Activated T-cell treated with anti-CD3 and anti-CD28 coated beads, Interleukin-2, amount 50 U/mL, for 72 hours (primary cell): ENCODE results near the gene KMT2E. TPM values are rescaled to one million over a fixed set of nuclear protein-coding genes. Genes with fewer than 3 reads are reported as not detected.
A peak's percentile ranks its signal among the peaks of the same experiment; 100 is the strongest.

Experiments
- ATAC-seq, 2 donors: fragments of 150-1000 bp; cut with Tn5 transposase; replicated peaks in 1 of 2; 2 replicates each; pipeline ENCODE4 v1.10.0; 2021; ENCODE audit warnings: moderate library complexity in 2 of 2, mild to moderate bottlenecking in 1 of 2
- DNase-seq, 2 donors: peaks; one replicate each; pipeline ENCODE4 v3.0.0; 2021 to 2022; ENCODE audit warnings: mixed read lengths in 1 of 2
- H3K27ac Mint-ChIP-seq: one replicate; pipeline ENCODE4 v1.8.0; 2022; ENCODE audit warnings: mild to moderate bottlenecking, moderate library complexity, mixed read lengths
- H3K27me3 Mint-ChIP-seq: one replicate; pipeline ENCODE4 v1.8.0; 2022; ENCODE audit warnings: low read depth, mixed read lengths
- H3K36me3 Mint-ChIP-seq, 2 donors: one replicate each; pipeline ENCODE4 v1.8.0; 2022; ENCODE audit warnings: mixed read lengths in 2 of 2, mild to moderate bottlenecking in 1 of 2; ENCODE audit not compliant: insufficient read depth in 2 of 2
- H3K4me1 Mint-ChIP-seq: one replicate; pipeline ENCODE4 v1.8.0; 2022; ENCODE audit warnings: low read depth, mixed read lengths
- H3K4me3 Mint-ChIP-seq, 2 donors: one replicate each; pipeline ENCODE4 v1.8.0; 2022; ENCODE audit warnings: mild to moderate bottlenecking in 2 of 2, mixed read lengths in 2 of 2, moderate library complexity in 2 of 2
- H3K9me3 Mint-ChIP-seq, 2 donors: one replicate each; pipeline ENCODE4 v1.8.0; 2022; ENCODE audit warnings: mixed read lengths in 2 of 2
- total RNA-seq, 2 donors: library from RNA; stranded (reverse); gene quantifications; one replicate each; pipeline ENCODE4 v1.2.3, GENCODE V29; 2022

Gene KMT2E
- total RNA-seq, 2 donors from 2014 or later, result 96.4 to 112 TPM

- H3K36me3 Mint-ChIP-seq, result peaks cover 2 to 13% of the 10 kb centered on the region in 2 donors
- H3K9me3 Mint-ChIP-seq, result no peaks in the 10 kb centered on the region
- H3K4me1 Mint-ChIP-seq, result no peaks in the 10 kb centered on the region
- H3K27me3 Mint-ChIP-seq, result no peaks in the 10 kb centered on the region
- no peak overlapping the region for H3K27ac Mint-ChIP-seq
- ATAC-seq (no peak), DNase-seq (no peak)
- H3K4me3 Mint-ChIP-seq, result no peak overlapping the region
Observed at GRCh38 chr7:105141068-105141467, 127.1 kb downstream of the KMT2E start.

DNA sequence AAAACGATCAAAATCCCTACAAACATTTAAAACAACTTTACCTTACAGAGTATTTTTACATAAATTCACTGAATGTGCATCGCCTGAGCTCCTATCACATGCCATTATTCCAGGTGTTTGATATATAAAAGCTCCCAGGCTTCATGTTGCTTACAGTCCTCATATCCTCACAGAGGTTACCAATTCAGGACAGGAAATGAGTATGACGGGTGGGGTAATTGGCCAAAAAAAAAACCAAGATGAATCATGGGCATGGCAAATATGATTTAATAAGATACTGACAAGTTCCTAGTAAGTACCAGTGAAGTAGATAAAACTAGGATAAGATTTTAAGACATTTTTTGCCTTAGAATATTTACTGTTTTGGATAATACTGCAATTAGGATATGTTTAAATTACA, 135.8 kb downstream of the KMT2E start:
- H3K27ac Mint-ChIP-seq, result peak overlapping the region; percentile 50
- no peaks in the 10 kb centered on the region for H3K9me3 Mint-ChIP-seq
- peaks cover 27% of the 10 kb centered on the region for H3K4me1 Mint-ChIP-seq
- H3K27me3 Mint-ChIP-seq, result no peaks in the 10 kb centered on the region
- no peaks in the 10 kb centered on the region for H3K36me3 Mint-ChIP-seq
- no peak for DNase-seq
- no peak overlapping the region for H3K4me3 Mint-ChIP-seq
- ATAC-seq, result peak in 1 of 2 donors; percentile 27

DNA sequence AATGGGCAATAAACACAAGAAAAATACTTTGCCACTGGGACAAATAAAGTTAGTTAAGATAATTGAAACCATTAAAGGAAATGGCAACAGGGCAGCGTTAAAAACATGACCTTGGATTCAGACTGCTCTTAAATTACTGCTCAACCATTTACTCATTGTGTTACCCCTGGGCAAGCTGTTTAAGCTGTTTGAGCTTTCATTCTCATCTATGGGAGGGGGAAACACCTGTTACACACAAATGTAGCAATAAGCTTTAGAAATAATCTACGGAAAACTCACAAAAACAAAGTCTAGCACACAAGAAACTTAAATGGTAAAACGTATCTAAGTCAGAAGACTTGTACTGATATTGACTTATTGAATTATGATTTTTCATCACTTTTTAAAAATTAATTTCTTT, 137.1 kb downstream of the KMT2E start:
- no peaks in the 10 kb centered on the region for H3K27me3 Mint-ChIP-seq
- DNase-seq, result no peak
- no peak overlapping the region for H3K4me3 Mint-ChIP-seq
- no peaks in the 10 kb centered on the region for H3K9me3 Mint-ChIP-seq
- H3K4me1 Mint-ChIP-seq, result peaks cover 27% of the 10 kb centered on the region
- H3K27ac Mint-ChIP-seq, result no peak overlapping the region
- ATAC-seq, result no peak
- no peaks in the 10 kb centered on the region for H3K36me3 Mint-ChIP-seq

DNA sequence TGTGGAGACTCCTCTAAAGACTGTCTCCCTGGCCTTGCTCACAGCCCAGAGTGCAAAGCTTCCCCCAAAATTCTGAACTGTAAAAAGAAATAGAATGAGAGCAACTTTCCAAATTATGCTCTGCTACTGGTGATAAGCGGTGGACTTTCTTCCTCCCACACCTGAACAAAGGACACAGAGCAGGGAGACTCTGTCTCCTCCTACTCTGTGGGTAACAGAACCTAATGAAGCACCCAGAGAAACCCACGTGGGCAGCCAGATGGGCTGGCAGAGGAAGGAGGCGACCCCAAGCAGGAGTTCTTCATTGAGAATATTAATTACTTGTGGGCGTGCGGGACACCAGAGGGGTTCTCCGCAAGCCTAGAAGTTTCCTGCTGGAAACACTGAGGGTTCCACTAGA, 139.5 kb downstream of the KMT2E start:
- Mint-ChIP-seq H3K4me3 (no peak overlapping the region), H3K27me3 (no peaks in the 10 kb centered on the region), H3K36me3 (no peaks in the 10 kb centered on the region), H3K4me1 (peaks cover 36% of the 10 kb centered on the region), H3K27ac (no peak overlapping the region), H3K9me3 (no peaks in the 10 kb centered on the region)
- ATAC-seq, result no peak
- DNase-seq, result no peak

- peaks cover 36% of the 10 kb centered on the region for H3K4me1 Mint-ChIP-seq
- no peak overlapping the region for H3K27ac Mint-ChIP-seq
- DNase-seq (no peak), ATAC-seq (no peak)
- no peak overlapping the region for H3K4me3 Mint-ChIP-seq
- H3K36me3 Mint-ChIP-seq, result no peaks in the 10 kb centered on the region
- no peaks in the 10 kb centered on the region for H3K9me3 Mint-ChIP-seq
- H3K27me3 Mint-ChIP-seq, result no peaks in the 10 kb centered on the region
Observed at GRCh38 chr7:105154084-105154483, 140.1 kb downstream of the KMT2E start.

- Mint-ChIP-seq H3K9me3 (no peaks in the 10 kb centered on the region), H3K36me3 (no peaks in the 10 kb centered on the region), H3K4me1 (peaks cover 22% of the 10 kb centered on the region), H3K4me3 (no peak overlapping the region), H3K27ac (peak overlapping the region; percentile 0), H3K27me3 (no peaks in the 10 kb centered on the region)
- DNase-seq, result no peak
- ATAC-seq, result no peak
Observed at GRCh38 chr7:105156731-105157130, 142.7 kb downstream of the KMT2E start.

GRCh38 chr7:105157278-105157677, 143.3 kb downstream of the KMT2E start:
- no peak overlapping the region for H3K4me3 Mint-ChIP-seq

DNA sequence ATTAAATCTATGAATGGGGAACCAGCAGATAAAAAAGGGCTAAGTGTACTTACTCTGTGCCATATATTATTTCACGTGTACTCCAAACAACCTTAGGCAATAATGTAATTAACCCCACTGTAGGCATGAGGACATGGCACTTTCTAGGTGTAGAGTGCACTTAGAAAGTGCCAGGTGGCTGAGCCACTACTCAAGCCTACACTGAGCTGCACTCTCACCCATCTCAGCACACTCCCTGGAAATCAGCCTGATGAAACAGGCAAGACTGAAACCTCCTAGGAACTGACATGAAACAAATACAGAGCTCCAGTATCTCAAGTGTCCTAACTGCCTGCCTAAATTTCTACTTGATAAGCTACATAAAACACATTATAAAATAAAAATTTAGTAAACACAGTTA, 147.4 kb downstream of the KMT2E start:
- H3K36me3 Mint-ChIP-seq, result peaks cover 9 to 17% of the 10 kb centered on the region in 2 donors
- H3K4me3 Mint-ChIP-seq, result no peak overlapping the region
- no peaks in the 10 kb centered on the region for H3K9me3 Mint-ChIP-seq
- ATAC-seq (no peak), DNase-seq (no peak)
- no peaks in the 10 kb centered on the region for H3K27me3 Mint-ChIP-seq
- peaks cover 14% of the 10 kb centered on the region for H3K4me1 Mint-ChIP-seq
- no peak overlapping the region for H3K27ac Mint-ChIP-seq

More at GRCh38 chr7:105157278-105157677, 143.3 kb downstream of the KMT2E start:
- Mint-ChIP-seq H3K4me1 (peaks cover 22% of the 10 kb centered on the region), H3K27me3 (no peaks in the 10 kb centered on the region), H3K9me3 (no peaks in the 10 kb centered on the region), H3K27ac (peak overlapping the region; percentile 67), H3K36me3 (no peaks in the 10 kb centered on the region)
- DNase-seq (no peak), ATAC-seq (no peak)
